CD4-positive, alpha-beta T cell treated with Interferon gamma for 1 hour (primary cell): ENCODE data around the gene GCNT2.
"Not testable (repeated sequence)": the region's sequence is repeated elsewhere in the genome, so short reads cannot be mapped to it uniquely, and the experiment has no call there.

Experiments used
- DNase-seq: peaks from one replicate; pipeline ENCODE4 v3.0.0-alpha.2; 2020

GCNT2 gene

GRCh38 chr6:10582774-10583508 is 61.8 kb downstream of the GCNT2 start:
- DNase-seq = no peak

DNA sequence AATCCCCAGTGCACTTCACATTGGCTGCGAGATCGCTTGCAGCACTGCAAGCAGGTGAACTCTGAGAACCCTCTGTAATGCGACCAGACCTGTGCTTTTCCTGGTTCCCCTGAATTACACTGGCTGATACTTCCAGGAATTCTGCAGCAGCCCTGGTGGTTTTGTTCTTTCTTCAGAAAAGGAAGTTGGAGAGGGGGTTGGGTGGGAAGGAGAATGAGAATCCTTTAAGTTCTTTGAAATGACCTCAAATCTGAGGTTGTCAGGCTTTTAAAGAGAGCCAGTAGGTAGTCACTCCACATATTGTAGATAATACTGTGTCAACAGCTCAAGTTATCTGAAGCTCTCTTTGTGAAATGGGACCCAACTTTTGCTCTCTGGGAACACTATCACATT is 62.4 kb downstream of the GCNT2 start:
- no peak for DNase-seq

- no peak for DNase-seq
Measured at GRCh38 chr6:10584607-10585006, 63.5 kb downstream of the GCNT2 start.

DNA sequence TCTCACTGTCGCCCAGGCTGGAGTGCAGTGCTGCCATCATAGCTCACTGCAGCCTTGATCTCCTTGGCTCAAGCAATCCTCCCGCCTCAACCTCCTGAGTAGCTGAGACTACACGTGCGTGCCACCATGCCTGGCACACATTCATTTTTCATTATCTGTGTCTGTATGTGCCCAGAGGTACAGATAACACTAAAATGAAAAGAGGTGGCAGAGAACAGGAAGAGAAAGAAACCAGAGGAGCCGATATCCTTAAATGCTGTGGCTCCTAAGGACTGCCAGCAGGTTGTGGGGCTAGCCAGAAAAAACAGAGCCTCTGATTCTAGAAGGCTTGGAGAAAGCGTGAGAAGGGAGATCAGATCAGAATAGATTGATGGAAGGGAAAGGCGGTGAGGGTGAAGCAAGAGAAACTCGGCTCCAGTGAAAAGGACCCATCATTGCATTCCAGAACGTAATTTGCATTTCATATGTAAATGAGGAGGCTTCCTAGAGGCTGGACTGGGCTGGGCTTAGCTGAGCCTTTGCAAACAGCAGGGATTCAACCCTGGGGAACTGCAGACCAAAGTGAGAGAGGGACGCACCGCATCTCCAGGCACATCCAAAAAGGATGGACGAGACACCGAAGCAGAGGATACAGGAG is 64.2 kb downstream of the GCNT2 start:
- no peak for DNase-seq

DNA sequence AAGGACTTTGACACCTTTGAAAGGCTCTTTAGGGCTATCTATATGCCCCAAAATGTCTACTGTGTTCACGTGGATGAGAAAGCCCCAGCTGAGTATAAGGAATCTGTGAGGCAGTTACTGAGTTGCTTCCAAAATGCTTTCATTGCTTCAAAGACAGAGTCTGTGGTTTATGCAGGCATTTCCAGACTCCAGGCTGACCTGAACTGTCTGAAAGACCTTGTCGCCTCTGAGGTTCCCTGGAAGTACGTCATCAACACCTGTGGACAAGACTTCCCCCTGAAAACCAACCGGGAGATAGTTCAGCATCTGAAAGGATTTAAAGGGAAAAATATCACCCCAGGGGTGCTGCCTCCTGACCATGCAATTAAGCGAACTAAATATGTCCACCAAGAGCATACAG is 65.2 kb downstream of the GCNT2 start:
- no peak for DNase-seq

DNA sequence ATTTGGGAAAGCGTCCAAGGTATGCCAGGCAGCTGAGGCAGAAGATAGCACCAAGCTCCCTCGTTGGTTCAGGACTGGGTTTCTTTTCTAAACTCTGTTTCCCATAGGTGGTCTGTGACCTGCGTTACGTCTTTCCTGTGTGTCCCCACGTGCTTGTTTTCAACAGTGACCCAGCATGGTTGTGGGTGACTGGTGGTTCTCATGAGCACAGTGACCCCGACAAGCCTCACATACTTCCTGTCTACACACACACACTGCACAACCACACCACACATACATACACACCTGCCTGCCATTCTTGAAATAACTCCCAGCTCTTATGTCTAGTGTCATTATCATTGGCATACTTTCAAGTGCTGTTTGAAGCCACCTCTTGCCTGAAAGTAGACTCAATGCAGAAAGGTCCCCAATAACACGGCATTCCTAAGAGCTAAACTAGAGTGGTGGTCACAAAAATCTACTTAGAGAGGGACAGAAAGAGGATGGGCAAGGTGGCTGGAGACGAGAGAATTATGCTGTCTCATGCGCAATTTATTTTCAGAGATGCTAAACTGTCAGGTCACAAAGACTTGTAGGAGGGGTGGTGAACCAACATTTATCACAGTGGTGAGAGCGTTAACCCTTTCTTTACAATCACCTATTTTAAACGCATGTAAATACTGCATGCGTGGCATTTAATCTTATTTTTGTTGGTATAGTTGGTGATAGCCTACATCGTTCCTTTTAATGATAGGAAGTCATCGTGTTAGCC is 66.7 kb downstream of the GCNT2 start:
- peak; percentile 11 for DNase-seq

DNA sequence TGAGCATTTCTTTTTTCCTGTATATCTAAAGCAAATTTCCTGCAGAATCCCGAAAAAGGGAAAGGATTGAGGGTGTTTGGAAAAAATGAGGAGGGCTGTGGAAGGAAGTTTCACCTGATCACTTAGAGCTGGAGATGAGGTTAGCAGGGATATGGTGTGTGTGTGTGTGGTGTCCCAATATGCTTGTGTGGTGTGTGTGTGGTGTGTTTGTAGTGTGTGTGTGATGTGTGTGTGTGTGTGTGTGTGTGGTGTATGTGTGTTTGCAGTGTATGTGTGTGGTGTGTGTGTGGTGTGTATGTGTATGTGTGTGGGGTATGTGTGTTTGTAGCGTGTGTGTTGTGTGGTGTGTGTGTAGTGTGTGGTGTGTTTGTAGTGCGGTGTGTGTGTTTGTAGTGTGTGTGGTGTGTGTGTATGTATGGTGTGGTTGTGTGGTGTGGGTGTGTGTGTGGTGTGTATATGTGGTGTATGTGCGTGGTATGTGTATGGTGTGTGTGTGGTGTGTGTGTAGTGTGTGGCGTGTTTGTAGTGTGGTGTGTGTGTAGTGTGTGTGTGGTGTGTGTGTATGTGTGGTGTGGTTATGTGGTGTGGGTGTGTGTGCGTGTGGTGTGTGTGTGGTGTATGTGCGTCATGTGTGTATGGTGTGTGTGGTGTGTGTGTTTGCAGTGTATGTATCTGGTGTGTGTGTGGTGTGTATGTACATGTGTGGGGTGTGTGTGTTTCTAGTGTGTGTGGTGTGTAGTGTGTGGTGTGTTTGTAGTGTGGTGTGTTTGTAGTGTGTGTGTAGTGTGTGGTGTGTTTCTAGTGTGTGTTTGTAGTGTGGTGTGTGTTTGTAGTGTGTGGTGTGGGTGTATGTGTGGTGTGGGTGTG is 67.6 kb downstream of the GCNT2 start:
- no peak for DNase-seq

- no peak for DNase-seq
Measured at GRCh38 chr6:10589429-10589727, 68.2 kb downstream of the GCNT2 start.

DNA sequence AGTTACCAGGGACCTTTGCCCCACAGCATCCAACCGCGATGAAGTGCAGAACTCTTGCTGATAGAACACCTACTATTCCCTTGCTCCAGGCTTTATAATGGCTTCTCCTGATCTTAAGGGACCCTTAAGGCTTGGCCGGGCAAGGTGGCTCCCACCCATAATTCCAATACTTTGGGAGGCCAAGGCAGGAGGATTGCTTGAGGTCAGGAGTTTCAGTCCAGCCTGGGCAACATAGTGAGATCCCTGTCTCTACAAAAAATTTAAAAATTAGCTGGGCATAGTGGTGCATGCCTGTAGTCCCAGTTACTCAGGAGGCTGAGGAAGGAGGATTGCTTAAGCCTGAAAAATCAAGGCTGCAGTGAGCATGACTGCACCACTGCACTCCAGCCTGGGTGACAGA is 68.8 kb downstream of the GCNT2 start:
- DNase-seq = no peak

DNA sequence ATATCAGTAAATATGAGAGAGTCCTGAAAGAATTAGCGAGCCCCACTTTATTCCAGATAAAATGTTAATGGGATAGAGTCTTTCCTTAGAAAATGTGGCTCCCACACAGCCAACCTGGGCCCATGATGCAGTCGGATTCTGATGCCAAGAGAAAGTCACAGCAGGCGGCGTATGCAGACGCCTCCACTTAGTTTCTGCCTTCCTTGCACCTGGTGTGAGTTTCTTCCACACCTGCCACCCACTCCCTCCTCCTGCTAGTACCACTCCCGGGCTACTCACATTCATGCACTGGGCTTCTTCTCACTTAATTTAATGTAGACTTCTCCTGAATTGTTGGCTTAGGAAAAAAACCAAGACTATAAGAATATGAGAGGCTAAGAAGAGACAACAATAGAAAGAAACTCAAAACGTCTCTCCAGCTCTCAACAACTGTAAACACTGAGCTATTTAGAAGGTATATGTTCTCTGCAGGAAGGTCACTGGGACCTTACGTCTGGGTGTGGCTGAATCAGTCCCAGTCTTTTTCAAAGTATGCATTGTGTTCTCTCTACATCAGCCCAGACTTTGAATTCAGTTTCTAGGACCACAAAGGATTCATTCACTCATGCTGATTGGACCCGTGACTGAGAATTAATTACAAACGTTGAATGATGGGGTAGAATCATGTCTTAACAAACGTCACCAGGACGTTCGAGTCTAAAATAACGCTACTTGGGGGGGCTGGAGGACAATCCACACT is 70.4 kb downstream of the GCNT2 start:
- DNase-seq = no peak

DNA sequence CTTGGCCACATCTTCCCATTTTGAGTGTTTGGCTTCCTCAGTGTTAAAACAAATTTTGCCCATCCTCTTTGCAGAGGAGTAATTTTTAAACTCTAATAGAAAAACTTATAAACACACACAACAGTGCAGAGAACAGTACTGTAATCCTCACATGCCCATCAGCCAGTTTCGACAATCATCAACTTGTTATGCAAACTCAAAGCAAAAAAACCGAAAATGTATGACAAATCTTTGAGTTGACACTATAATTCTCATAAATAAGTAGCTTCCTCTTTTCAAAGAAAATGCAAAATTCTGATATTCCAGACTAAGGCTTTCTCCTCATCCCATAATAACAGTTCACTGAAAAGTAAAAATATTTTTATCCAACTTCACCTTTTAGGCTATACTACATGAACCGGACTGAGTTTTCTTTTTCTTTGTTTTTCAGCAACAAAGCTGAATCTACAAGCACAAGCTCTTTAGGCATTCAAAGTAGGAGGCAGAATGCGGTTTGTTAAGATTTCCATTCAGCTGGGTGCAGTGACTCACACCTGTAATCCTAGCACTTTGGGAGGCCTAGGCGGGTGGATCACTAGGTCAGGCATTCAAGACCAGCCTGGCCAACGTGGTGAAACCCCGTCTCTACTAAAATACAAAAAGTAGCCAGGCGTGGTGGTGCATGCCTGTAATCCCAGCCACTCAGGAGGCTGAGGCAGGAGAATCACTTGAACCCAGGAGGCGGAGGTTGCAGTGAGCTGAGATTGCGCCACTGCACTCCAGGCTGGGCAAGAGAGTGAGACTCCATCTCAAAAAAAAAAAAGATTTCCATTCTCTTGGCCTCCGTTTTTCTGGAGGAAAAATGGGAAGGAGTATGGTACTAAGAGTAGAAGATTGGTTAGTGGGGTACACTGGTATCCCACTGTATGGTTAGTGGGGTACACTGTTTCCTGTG is 74.8 kb downstream of the GCNT2 start:
- DNase-seq = peak; percentile 40

DNA sequence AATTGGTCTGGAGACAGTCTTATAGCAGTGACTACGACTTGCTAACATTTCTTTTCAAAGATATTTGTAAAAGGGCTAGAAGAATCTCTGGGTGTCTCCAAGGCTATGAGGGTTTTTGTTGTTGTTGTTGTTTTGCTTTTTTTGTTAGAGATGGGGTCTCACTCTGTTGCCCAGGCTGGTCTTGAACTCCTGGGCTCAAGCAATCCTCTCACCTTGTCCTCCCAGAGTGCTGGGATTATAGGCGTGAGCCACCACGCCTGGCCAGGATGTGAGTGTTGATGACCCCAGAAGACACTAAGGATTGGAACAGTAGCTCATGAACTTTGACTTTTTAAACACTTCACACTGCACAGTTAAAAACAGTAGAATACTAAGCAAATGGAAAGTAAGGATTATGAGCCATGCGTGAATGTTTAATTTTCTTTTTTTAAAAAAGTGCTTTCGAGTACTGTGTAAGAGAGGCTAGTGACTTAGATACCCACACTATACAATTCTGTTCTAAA is 76.4 kb downstream of the GCNT2 start:
- DNase-seq = no peak

GRCh38 chr6:10598084-10598960 is 77.2 kb downstream of the GCNT2 start:
- no peak for DNase-seq

GRCh38 chr6:10599046-10599445 is 77.9 kb downstream of the GCNT2 start:
- DNase-seq = no peak

DNA sequence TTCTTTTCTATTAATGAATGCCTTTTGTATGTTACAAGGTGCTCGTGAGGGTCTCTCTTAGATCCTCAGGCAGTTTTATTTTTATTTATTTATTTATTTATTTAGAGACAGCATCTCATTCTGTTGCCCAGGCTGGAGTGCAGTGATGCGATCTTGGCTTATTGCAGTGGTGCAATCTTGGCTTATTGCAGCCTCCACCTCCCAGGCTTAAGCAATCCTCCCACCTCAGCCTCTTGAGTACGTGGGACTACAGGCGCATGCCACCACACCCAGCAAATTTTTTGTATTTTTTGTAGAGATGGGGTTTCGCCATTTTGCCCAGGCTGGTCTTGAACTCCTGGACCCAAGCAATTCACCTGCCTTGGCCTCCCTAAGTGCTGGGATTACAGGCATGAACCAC is 79.5 kb downstream of the GCNT2 start:
- not testable (repeated sequence) for DNase-seq

GRCh38 chr6:10603219-10603618 is 82.1 kb downstream of the GCNT2 start:
- DNase-seq = peak; percentile 54

DNA sequence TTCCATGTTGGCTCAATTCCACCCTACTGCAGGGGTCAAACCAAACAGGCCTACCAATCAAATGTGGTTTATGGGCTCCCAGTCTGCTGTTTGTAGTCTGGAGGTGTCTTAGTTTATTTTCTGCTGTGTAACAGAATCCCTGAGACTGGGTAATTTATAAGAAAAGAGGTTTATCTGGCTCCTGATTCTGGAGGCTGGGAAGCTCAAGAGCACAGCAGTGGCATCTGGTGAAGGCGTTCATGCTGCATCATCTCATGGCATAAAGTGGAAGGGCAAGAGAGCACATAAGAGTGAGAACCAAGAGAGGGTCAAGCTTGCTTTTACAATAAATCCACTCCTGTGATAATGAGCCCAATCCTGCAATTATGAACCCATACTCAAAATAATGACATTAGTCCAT is 87.9 kb downstream of the GCNT2 start:
- no peak for DNase-seq

- DNase-seq = no peak
Measured at GRCh38 chr6:10610289-10610688, 89.1 kb downstream of the GCNT2 start.

DNA sequence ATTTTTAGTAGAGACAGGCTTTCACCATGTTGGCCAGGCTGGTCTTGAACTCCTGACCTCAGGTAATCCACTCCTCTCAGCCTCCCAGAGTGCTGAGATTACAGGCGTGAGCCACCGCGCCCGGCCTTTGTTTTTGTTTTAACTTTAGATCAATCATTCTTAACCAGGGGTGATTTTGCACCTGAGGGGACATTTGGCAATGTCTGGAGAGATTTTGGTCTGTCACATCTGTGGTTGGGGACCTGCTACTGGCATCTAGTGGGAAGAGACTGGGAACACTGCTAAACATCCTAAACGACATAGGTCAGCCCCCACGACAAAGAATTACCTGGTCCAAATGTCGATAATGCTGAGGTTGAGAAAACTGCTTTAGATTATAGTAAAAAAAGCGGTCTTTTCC is 91.0 kb downstream of the GCNT2 start:
- no peak for DNase-seq

DNA sequence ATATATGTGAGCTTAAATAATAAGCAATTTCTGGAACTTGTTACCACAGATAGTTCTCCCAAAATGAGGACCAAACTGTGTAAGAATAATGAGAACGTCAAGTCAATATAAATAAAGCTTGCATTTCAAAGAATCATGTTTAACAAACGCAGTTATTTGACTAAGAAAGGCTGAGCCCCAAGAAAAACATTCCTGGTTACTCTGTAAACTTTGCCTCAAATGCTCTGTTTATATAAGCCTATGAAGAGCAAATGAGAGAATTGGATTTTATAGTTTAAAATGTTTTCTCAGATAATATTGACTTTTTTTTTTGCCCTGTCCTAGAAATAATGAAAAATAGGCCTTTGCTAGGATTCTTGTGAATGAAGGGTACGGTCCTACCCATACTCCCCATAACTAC is 91.9 kb downstream of the GCNT2 start:
- no peak for DNase-seq
